C4-2B (cell line): ENCODE measurements around the gene GALNT5.

Experiments
- ZFX ChIP-seq: fragments of 450-650 bp; IDR thresholded peaks from 2 replicates; pipeline ENCODE4 v1.6.1; 2017
- TF ChIP-seq, protein P1 (sequence below): fragments of 450-650 bp; conservative IDR thresholded peaks from 2 replicates; pipeline ENCODE4 v1.5.1; 2017; ENCODE audit warnings: mild to moderate bottlenecking

DNA sequence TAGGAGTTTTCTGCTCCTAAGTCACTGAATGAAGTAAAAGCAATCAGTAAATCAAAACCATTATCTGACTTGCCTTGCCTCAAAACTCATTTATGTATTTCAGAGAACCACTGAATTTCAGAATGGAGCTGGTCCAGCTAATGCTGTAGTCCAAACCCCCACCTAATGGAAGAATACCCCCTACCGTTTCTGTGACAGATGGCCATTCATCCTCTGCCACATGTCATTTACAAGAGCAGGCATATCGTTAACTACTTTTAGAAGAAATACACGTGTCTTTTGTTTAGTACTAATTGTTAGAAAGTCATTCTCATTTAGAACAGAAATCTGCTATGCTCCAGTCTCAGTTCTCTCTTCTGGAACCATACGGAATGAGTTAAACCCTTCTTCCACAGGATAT is 12.8 kb upstream of the GALNT5 start:
- TF ChIP-seq, protein P1, sequence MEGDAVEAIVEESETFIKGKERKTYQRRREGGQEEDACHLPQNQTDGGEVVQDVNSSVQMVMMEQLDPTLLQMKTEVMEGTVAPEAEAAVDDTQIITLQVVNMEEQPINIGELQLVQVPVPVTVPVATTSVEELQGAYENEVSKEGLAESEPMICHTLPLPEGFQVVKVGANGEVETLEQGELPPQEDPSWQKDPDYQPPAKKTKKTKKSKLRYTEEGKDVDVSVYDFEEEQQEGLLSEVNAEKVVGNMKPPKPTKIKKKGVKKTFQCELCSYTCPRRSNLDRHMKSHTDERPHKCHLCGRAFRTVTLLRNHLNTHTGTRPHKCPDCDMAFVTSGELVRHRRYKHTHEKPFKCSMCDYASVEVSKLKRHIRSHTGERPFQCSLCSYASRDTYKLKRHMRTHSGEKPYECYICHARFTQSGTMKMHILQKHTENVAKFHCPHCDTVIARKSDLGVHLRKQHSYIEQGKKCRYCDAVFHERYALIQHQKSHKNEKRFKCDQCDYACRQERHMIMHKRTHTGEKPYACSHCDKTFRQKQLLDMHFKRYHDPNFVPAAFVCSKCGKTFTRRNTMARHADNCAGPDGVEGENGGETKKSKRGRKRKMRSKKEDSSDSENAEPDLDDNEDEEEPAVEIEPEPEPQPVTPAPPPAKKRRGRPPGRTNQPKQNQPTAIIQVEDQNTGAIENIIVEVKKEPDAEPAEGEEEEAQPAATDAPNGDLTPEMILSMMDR: no peak
- TF ChIP-seq ZFX: no peak
